MM.1S (cell line): ENCODE results near the gene LCLAT1.

Experiments used
- EZH2 ChIP-seq: fragments of 300-600 bp; sonication (generic); optimal IDR thresholded peaks from 2 replicates; pipeline ENCODE3; 2017; ENCODE audit warnings: low read depth, mild to moderate bottlenecking, antibody characterized with exemption, low read length, mixed read lengths
- EZH2phosphoT487 ChIP-seq: fragments of 300-600 bp; sonication (generic); IDR thresholded peaks from 2 replicates; pipeline ENCODE4 v1.6.1; 2018; ENCODE audit warnings: antibody characterized with exemption, low read length
- TF ChIP-seq, protein P1 (sequence below): fragments of 300-600 bp; sonication (generic); IDR thresholded peaks from 2 replicates; pipeline ENCODE4 v1.5.1; 2016; ENCODE audit warnings: antibody characterized with exemption, low read length, mixed read lengths

DNA sequence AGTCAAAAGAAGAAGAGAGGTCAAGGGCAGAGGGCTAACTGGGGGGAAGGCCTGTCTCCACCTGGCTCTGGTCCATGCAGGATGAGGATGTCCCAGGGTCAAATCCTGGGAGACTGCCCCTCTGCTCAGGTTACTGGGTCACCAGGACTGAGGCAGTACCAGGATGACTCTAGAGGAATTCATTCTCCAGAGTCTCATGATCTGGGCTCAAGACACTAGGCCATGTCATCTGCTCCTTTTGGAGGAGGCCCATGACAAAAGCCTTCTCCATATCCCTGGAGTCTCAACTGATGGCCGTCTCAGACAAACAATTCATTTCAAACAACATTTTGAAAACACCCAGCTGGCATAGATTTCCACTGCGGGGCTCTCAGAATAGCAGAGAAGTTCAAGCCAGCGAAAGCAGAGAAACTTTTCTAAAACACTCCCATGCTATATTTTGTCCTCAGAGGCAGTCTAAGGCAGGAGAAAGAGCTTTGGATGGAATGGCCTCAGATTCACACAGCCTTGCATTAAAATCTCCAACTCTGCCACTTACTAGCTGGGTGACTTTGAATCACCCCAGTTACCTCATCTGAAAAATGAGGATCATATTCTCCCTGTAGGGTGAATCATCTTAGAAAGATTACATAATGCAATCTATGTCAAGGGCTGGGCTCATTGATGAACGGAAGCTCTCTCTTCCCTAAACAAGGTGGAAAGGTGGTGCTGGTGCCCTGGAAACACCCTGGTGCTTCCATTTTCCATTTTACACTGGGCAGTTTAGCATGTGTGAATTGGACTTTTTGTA is 48.8 kb upstream of the LCLAT1 start:
- TF ChIP-seq EZH2 (no peak), EZH2phosphoT487 (no peak)
- TF ChIP-seq, protein P1, sequence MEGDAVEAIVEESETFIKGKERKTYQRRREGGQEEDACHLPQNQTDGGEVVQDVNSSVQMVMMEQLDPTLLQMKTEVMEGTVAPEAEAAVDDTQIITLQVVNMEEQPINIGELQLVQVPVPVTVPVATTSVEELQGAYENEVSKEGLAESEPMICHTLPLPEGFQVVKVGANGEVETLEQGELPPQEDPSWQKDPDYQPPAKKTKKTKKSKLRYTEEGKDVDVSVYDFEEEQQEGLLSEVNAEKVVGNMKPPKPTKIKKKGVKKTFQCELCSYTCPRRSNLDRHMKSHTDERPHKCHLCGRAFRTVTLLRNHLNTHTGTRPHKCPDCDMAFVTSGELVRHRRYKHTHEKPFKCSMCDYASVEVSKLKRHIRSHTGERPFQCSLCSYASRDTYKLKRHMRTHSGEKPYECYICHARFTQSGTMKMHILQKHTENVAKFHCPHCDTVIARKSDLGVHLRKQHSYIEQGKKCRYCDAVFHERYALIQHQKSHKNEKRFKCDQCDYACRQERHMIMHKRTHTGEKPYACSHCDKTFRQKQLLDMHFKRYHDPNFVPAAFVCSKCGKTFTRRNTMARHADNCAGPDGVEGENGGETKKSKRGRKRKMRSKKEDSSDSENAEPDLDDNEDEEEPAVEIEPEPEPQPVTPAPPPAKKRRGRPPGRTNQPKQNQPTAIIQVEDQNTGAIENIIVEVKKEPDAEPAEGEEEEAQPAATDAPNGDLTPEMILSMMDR, result no peak
